ENCODE results near the gene ZFP30. TPM values are rescaled to one million over a fixed set of nuclear protein-coding genes. Genes with fewer than 3 reads are reported as not detected.

ZFP30 gene
- total and polyA plus RNA-seq, 2 of the 4 experiments (the other 2 are of a cell fraction) = 1.7 to 10.2 TPM

- no peak for TF ChIP-seq RFX5 (IDR thresholded peaks at IDR 0.05; ENCODE audit: low read depth, low read length)
These were observed 19.9 kb downstream of the ZFP30 start (continued) for GRCh38 chr19:37635076-37636056.

- Histone ChIP-seq H3K9me3 (ENCODE audit: control insufficient read depth, insufficient read depth, low read length) (no peaks in the 10 kb centered on the region), H2BK20ac (ENCODE audit: low read depth, low read length) (no peak overlapping the region), H2AFZ (replicated peaks; ENCODE audit: low read length, poor library complexity) (peak overlapping the region; percentile 98), H3K27ac (ENCODE audit: insufficient read depth, low read length) (peak overlapping the region; percentile 47), H3K18ac (ENCODE audit: low read depth, low read length) (peak overlapping the region; percentile 14; the same call in 1 of the 2 replicates), H2AK5ac (ENCODE audit: low read depth, low read length) (no peak overlapping the region), H3K4me2 (ENCODE audit: low read depth, low read length) (peak overlapping the region; percentile 72), H2BK5ac (ENCODE audit: low read depth, low read length, poor library complexity, severe bottlenecking) (no peak overlapping the region), H3K79me1 (ENCODE audit: low read depth in 1 of 2, low read length in 2 of 2) (no peaks in the 10 kb centered on the region), H3K4ac (ENCODE audit: low read depth, low read length) (no peak overlapping the region), H4K5ac (ENCODE audit: low read depth, low read length) (no peak overlapping the region), H2BK15ac (ENCODE audit: low read depth, low read length) (no peak overlapping the region), H3K27me3 (ENCODE audit: control insufficient read depth, insufficient read depth, low read length) (no peaks in the 10 kb centered on the region), H3K4me3 (ENCODE audit: insufficient read depth, low read depth, low read length) (peak overlapping the region; percentile 91), H2BK120ac (ENCODE audit: low read depth, low read length) (no peak overlapping the region), H4K91ac (ENCODE audit: insufficient read depth, low read depth, low read length) (no peak overlapping the region), H2AK9ac (replicated peaks; ENCODE audit: low read depth, low read length, poor library complexity) (peak overlapping the region; percentile 69), H3K56ac (ENCODE audit: extremely low read depth, insufficient read depth, low read length) (peak overlapping the region; percentile 35; the same call in 1 of the 2 replicates), H3K14ac (replicated peaks; ENCODE audit: low read depth, low read length) (peak overlapping the region; percentile 23; the same call in 1 of the 2 replicates), H3K4me1 (ENCODE audit: control insufficient read depth, insufficient read depth, low read length) (no peaks in the 10 kb centered on the region), H4K20me1 (ENCODE audit: insufficient read depth, low read length) (no peaks in the 10 kb centered on the region), H3K36me3 (ENCODE audit: control insufficient read depth, insufficient read depth, low read length) (no peaks in the 10 kb centered on the region), H4K8ac (ENCODE audit: low read depth in 2 of 2, low read length in 2 of 2) (peak overlapping the region; percentile 9 to 49; a peak in 2 of 4 replicates), H3K9ac (ENCODE audit: low read depth, low read length) (peak overlapping the region; percentile 78), H3K23ac (ENCODE audit: low read depth, low read length) (peak overlapping the region; percentile 30; the same call in 1 of the 2 replicates), H3K9me1 (ENCODE audit: insufficient read depth, low read length) (no peaks in the 10 kb centered on the region)
- BruUV-seq (replicated peaks) = no TSS peak
- ChIA-PET CTCF (no interaction called here), POLR2A (ENCODE audit: unreplicated experiment) (interaction anchor here (0.6 kb wide), 1 partner anchor 28 kb away, joined by 3 read pairs; no protein-coding TSS in a partner anchor)
- dilution Hi-C loops (cut with HindIII; ENCODE audit: low sequenced_read_pairs, unreplicated experiment) = no loop called here
- in situ Hi-C loops (cut with MboI; ENCODE audit: low sequenced_read_pairs) = no loop called here
- WGBS, 2 experiments (ENCODE audit: extremely low coverage in 2 of 2, insufficient read length in 1 of 2) = 4% methylated on average over 10 of the region's 20 CpGs; no CpG with 5 or more reads in 1 of the 2 experiments
- DNase-seq (peak; percentile 58), ATAC-seq (ENCODE audit: low read depth) (peak; percentile 58)
- intact Hi-C loops (cut with micrococcal nuclease) = loop anchor here (1.0 to 10.0 kb wide), 2 partner anchors 126 to 180 kb away; partner anchors contain the start of genes ZNF570 and ZNF573
- TF ChIP-seq RAD21 (IDR thresholded peaks at IDR 0.05; ENCODE audit: low read length) (no peak), USF2 (IDR thresholded peaks at IDR 0.05; ENCODE audit: low read depth, low read length) (0 out of 2 replicates have a peak, but pooled peaks have one; percentile 8), MAZ (IDR thresholded peaks at IDR 0.05; ENCODE audit: borderline replicate concordance, low read depth, low read length) (no peak), ELK1 (IDR thresholded peaks at IDR 0.05; ENCODE audit: borderline replicate concordance, low read depth, low read length) (no peak), CTCF (conservative IDR thresholded peaks at IDR 0.05; ENCODE audit: low read depth, low read length) (no peak), RCOR1 (IDR thresholded peaks at IDR 0.05; ENCODE audit: insufficient replicate concordance, low read length) (no peak), RFX5 (IDR thresholded peaks at IDR 0.05; ENCODE audit: low read depth, low read length) (no peak), MXI1 (IDR thresholded peaks at IDR 0.05; ENCODE audit: borderline replicate concordance, low read depth, low read length) (peak; percentile 81; the same call in 1 of the 2 replicates), FOS (IDR thresholded peaks at IDR 0.05; ENCODE audit: low read depth, low read length) (no peak), NFE2L2 (IDR thresholded peaks at IDR 0.05; ENCODE audit: low read depth, low read length) (no peak)
These were observed 60.3 kb downstream of the ZFP30 start for GRCh38 chr19:37594982-37595382.
